ENCODE data around the gene RBM8A.

- no peak for TF ChIP-seq CTCF (IDR thresholded peaks at IDR 0.05)
- no peak for TF ChIP-seq RAD21 (IDR thresholded peaks at IDR 0.05; ENCODE audit: low read length)
These were observed 18.6 kb downstream of the RBM8A start for GRCh38 chr1:145908653-145909052.

Data from SK-N-SH (cell line).